ELR (cell line): ENCODE results near the gene ZFP57.

ENCODE experiments used
- DNase-seq: peaks from one replicate; pipeline ENCODE4 v3.0.0-alpha.2; 2015; ENCODE audit warnings: low read depth

ZFP57 gene

DNA sequence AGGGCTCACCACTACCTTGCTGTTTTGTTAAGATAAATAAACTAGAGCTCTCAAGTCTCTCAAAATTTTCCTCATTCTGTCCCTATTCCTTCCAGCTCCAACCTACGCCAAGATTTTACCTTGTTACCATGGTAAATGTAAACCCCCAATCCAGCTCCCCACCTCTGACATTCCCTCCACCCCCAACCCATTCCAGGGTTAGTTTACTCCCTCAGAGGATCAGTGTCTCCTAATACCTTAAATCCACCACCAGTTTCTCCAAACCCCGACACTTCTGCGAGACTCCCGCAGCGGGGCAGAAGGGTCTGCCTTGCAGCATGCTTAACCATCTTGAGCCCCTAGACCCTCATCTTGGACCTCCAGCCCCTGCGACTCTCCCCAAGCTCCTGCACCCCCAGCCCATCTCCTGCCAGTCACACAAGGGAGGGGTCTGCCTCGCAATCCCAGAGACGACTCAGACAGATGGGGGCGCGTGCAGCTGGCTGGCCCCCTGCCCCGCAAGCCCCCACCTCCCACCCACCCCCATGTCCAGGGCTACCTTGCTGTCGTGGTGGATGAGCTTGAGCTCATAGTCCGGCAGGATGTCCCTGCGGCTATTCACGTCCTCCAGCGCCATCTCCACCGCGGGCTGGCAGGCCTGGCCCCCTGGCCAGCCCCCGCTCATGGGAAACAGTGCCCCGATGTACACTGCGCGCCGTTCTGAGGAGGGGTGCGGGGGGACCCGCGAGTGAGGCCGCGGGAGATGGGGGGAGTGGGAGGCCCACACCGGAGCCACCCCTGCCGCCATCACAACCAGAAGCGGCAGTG is 53.8 kb downstream of the ZFP57 start:
- DNase-seq, result peak; percentile 31

DNA sequence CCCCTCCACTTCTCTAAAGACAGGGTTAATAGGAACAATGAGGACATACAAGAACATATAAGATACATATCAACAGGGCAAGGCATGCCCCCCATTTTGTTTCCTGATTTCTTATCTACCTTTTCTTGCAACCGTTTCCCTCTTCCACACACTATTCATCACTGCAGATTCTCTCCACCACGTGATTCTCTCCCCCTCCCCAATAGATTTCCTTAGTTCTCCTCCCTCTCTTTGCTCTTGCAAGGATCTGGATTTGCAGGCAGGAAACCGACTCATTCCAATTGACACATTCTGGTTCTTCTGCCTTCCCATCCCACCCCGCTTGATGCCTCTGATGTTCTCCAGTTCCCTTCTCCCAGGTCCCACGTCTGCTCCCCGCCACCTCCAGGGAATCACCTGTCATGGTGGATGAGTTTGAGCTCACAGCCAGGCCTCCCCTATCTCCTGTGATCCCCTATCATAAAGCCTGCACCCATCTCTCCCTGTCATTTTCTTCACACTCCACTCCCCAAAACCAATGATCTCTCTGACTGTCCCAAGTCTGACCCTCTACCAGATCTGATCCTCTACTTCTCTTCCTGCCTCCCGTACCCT is 55.5 kb downstream of the ZFP57 start:
- no peak for DNase-seq

GRCh38 chr6:29624520-29624961 is 56.4 kb downstream of the ZFP57 start:
- no peak for DNase-seq
